Glutamatergic neuron (in vitro differentiated cells): ENCODE data around the gene PCK1. TPM values are rescaled to one million over a fixed set of nuclear protein-coding genes. Genes with fewer than 3 reads are reported as not detected.

Source experiments
- DNase-seq: peaks from one replicate; pipeline ENCODE4 v3.0.0; 2022
- H3K27ac Mint-ChIP-seq: one replicate; pipeline ENCODE4 v1.8.0; 2020; ENCODE audit warnings: mild to moderate bottlenecking, mixed read lengths, inconsistent platforms; ENCODE audit not compliant: unreplicated experiment
- H3K27me3 Mint-ChIP-seq: one replicate; pipeline ENCODE4 v1.8.0; 2020; ENCODE audit warnings: mild to moderate bottlenecking, moderate library complexity, mixed read lengths, inconsistent platforms; ENCODE audit not compliant: unreplicated experiment
- H3K36me3 Mint-ChIP-seq: one replicate; pipeline ENCODE4 v1.8.0; 2020; ENCODE audit warnings: mild to moderate bottlenecking, mixed read lengths, inconsistent platforms; ENCODE audit not compliant: unreplicated experiment
- H3K4me1 Mint-ChIP-seq: one replicate; pipeline ENCODE4 v1.8.0; 2020; ENCODE audit warnings: mild to moderate bottlenecking, low read depth, mixed read lengths, inconsistent platforms; ENCODE audit not compliant: unreplicated experiment
- H3K4me3 Mint-ChIP-seq: one replicate; pipeline ENCODE4 v1.8.0; 2020; ENCODE audit warnings: mild to moderate bottlenecking, mixed read lengths, inconsistent platforms; ENCODE audit not compliant: unreplicated experiment
- H3K9me3 Mint-ChIP-seq: one replicate; pipeline ENCODE4 v1.8.0; 2020; ENCODE audit warnings: mild to moderate bottlenecking, moderate library complexity, mixed read lengths, inconsistent platforms; ENCODE audit not compliant: unreplicated experiment
- CTCF ChIP-seq: fragments of 200-600 bp; sonication (generic); IDR thresholded peaks from one replicate; pipeline ENCODE4 v1.5.0; 2021; ENCODE audit not compliant: partially characterized antibody, unreplicated experiment
- total RNA-seq: library from RNA; stranded (reverse); fragmentation: NEBNext Ultra II Directional; extraction: Animal tissue kit (Norgen Biotek cat#: 25700); gene quantifications from one replicate; pipeline ENCODE4 v1.2.1, GENCODE V29; 2021; ENCODE audit not compliant: unreplicated experiment

PCK1 gene
- total RNA-seq, 1 donor from 2014 or later = not detected

- no peaks in the 10 kb centered on the region for H3K36me3 Mint-ChIP-seq
- TF ChIP-seq CTCF = no peak
- peaks cover 4% of the 10 kb centered on the region for H3K27me3 Mint-ChIP-seq
- no peak overlapping the region for H3K27ac Mint-ChIP-seq
- no peak overlapping the region for H3K4me3 Mint-ChIP-seq
- DNase-seq = no peak
- no peaks in the 10 kb centered on the region for H3K4me1 Mint-ChIP-seq
- no peaks in the 10 kb centered on the region for H3K9me3 Mint-ChIP-seq
Measured at GRCh38 chr20:57525328-57526086, 35.4 kb upstream of the PCK1 start.

DNA sequence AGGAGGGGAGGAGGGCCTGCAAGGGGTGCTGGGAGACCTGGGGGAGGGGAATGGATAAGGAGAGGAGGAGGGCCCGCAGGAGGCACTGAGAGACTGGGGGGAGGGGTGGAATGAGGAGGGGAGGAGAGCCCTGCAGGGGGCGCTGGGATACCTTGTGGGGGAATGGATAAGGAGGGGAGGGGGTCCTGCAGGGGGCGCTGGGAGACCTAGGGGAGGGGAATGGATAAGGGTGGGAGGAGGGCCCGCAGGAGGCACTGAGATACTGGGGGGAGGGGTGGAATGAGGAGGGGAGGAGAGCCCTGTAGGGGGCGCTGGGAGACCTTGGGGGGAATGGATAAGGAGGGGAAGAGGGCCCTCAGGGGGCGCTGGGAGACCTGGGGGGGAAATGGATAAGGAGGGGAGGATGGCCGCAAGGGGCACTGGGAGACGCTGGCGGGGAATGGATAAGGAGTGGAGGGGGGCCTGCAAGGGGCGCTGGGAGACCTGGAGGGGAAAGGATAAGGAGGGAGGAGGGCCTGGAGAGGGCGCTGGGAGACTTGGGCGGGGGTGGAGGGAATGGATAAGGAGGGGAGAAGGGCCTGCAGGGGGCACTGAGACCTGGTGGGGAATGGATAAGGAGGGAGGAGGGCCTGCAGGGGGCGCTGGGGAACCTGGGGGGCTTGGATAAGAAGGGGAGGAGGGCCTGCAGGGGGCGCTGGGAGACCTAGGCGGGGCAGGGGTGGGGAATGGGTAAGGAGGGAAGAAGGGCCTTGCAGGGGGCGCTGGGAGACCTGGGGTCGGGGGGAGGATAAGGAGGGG lies 34.6 kb upstream of the PCK1 start:
- Mint-ChIP-seq H3K27me3 (peaks cover 4% of the 10 kb centered on the region), H3K4me3 (no peak overlapping the region), H3K27ac (no peak overlapping the region), H3K9me3 (no peaks in the 10 kb centered on the region), H3K36me3 (no peaks in the 10 kb centered on the region), H3K4me1 (no peaks in the 10 kb centered on the region)
- DNase-seq = peak; percentile 32
- no peak for TF ChIP-seq CTCF

- Mint-ChIP-seq H3K4me1 (no peaks in the 10 kb centered on the region), H3K27me3 (peaks cover 4% of the 10 kb centered on the region), H3K27ac (no peak overlapping the region), H3K9me3 (no peaks in the 10 kb centered on the region), H3K4me3 (no peak overlapping the region), H3K36me3 (no peaks in the 10 kb centered on the region)
- no peak for TF ChIP-seq CTCF
- no peak for DNase-seq
Measured at GRCh38 chr20:57526885-57527460, 33.9 kb upstream of the PCK1 start.

DNA sequence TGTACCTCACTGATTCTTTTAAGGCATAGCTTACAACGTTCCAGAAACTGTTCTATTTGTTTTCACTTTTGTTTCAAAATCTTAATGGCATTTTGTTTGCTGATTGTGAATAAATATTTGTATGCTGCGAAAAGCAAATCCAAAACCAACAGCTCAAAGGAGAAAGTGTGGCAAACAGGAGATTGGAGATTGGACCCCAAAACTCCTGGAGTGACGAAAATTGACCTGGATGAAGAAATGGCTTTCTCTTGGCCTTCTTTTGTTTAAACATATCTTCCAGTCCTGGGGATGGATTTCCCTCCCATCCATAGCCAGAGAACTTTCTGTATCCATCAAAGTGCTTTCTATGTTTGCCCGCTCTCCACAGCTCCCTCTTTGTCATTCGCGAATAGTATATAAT lies 33.2 kb upstream of the PCK1 start:
- no peak for DNase-seq
- no peak overlapping the region for H3K4me3 Mint-ChIP-seq
- peaks cover 4% of the 10 kb centered on the region for H3K27me3 Mint-ChIP-seq
- no peak for TF ChIP-seq CTCF
- H3K9me3 Mint-ChIP-seq = no peaks in the 10 kb centered on the region
- no peak overlapping the region for H3K27ac Mint-ChIP-seq
- no peaks in the 10 kb centered on the region for H3K4me1 Mint-ChIP-seq
- no peaks in the 10 kb centered on the region for H3K36me3 Mint-ChIP-seq

- no peak for DNase-seq
- no peaks in the 10 kb centered on the region for H3K9me3 Mint-ChIP-seq
- no peak for TF ChIP-seq CTCF
- no peak overlapping the region for H3K4me3 Mint-ChIP-seq
- H3K36me3 Mint-ChIP-seq = no peaks in the 10 kb centered on the region
- no peaks in the 10 kb centered on the region for H3K4me1 Mint-ChIP-seq
- H3K27me3 Mint-ChIP-seq = peaks cover 4% of the 10 kb centered on the region
- H3K27ac Mint-ChIP-seq = no peak overlapping the region
Measured at GRCh38 chr20:57528148-57528547, 32.8 kb upstream of the PCK1 start.
